OCI-LY7 (cell line): ENCODE results near the gene RNF149.

ENCODE experiments used
- EZH2phosphoT487 ChIP-seq: fragments of 200-600 bp; sonication (generic); IDR thresholded peaks from 2 replicates; pipeline ENCODE4 v1.6.1; 2018; ENCODE audit warnings: low read depth, borderline replicate concordance, mild to moderate bottlenecking, mixed run types, antibody characterized with exemption, low read length, moderate library complexity, mixed read lengths
- TF ChIP-seq, protein P1 (sequence below): fragments of 200-600 bp; sonication (generic); conservative IDR thresholded peaks from 2 replicates; pipeline ENCODE4 v1.5.1; 2014; ENCODE audit warnings: mild to moderate bottlenecking, antibody characterized with exemption, low read length, moderate library complexity, mixed read lengths

DNA sequence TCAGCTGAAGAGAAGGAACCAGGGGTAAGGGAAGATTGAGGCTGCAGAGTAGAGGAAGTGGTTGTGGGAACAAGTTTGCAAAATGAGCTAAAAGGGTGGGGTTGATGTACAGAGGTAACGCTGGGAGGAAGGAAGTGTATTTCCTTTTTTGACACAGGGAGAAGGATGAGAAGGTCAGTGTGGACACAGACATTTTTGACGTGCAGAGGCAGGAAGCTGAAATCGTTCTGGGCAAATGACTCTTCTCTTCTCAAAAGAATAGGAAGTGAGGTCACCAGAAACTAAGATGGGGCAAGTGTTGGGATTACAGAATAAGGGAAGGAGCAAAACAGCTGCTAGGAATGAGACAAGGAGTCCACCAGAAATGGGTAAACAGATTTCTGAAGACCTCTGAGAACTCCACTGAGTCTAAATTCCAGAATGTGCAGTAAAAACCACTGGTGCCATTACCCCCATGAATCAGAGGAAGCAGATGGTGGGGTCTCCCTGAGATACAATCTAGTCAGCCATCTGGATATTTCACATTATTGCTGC, 20.0 kb upstream of the RNF149 start:
- no peak for TF ChIP-seq EZH2phosphoT487
- TF ChIP-seq, protein P1, sequence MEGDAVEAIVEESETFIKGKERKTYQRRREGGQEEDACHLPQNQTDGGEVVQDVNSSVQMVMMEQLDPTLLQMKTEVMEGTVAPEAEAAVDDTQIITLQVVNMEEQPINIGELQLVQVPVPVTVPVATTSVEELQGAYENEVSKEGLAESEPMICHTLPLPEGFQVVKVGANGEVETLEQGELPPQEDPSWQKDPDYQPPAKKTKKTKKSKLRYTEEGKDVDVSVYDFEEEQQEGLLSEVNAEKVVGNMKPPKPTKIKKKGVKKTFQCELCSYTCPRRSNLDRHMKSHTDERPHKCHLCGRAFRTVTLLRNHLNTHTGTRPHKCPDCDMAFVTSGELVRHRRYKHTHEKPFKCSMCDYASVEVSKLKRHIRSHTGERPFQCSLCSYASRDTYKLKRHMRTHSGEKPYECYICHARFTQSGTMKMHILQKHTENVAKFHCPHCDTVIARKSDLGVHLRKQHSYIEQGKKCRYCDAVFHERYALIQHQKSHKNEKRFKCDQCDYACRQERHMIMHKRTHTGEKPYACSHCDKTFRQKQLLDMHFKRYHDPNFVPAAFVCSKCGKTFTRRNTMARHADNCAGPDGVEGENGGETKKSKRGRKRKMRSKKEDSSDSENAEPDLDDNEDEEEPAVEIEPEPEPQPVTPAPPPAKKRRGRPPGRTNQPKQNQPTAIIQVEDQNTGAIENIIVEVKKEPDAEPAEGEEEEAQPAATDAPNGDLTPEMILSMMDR: no peak
